Fibroblast of villous mesenchyme (primary cell): Measurements from ENCODE around the gene KRTAP5-5. TPM values are rescaled to one million over a fixed set of nuclear protein-coding genes. Genes with fewer than 3 reads are reported as not detected.

Experiments used
- DNase-seq: peaks from one replicate; pipeline ENCODE4 v3.0.0-alpha.2; 2010; ENCODE audit warnings: low read depth
- H3K4me3 ChIP-seq: 2 replicates; pipeline ENCODE4 v1.5.1; 2011; ENCODE audit warnings: low read depth, mild to moderate bottlenecking, low read length
- CTCF ChIP-seq: IDR thresholded peaks from 2 replicates; pipeline ENCODE4 v1.5.1; 2012; ENCODE audit warnings: low read depth, mild to moderate bottlenecking, low read length; ENCODE audit not compliant: insufficient read depth
- total RNA-seq: library from RNA; depleted of rRNA; stranded (reverse); fragments of >200 nt; gene quantifications from 2 replicates; pipeline ENCODE4 v1.2.3, GENCODE V29; 2012

Gene KRTAP5-5
- total RNA-seq, 1 donor: not detected

DNA sequence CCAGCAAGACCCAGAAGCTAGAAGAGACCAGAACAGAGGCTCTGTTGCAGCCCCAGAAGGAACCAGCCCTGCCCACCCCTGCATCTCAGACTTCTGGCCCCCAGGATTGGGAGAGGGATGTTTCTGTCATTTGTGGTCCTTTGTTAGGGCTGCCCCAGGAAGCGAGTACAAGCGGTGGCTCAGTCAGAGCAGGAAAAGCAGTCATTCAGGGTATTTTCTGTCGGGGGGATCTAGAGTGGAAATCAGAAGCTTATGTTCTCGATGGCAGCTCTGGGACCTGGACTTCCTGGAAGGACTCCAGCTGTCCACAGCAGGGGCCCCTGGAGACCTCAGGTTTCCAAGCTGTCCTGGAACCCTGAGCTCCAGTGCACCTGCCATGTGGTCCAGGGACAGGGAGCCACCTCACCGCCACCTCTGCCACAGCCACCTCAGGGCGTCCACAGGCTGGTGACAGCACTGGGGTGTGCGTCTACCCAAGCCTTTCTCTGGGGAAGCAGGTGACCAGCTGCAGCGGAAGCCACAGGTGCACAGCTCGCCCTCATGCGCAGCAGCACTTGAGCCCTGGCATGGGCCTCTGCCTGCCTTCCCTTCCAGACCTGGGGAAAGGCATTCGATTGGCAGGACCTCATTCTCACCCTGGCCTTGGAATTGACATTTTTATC lies 2.6 kb downstream of the KRTAP5-5 start:
- no peak for DNase-seq
- no peak overlapping the region for H3K4me3 ChIP-seq
- no peak for TF ChIP-seq CTCF

DNA sequence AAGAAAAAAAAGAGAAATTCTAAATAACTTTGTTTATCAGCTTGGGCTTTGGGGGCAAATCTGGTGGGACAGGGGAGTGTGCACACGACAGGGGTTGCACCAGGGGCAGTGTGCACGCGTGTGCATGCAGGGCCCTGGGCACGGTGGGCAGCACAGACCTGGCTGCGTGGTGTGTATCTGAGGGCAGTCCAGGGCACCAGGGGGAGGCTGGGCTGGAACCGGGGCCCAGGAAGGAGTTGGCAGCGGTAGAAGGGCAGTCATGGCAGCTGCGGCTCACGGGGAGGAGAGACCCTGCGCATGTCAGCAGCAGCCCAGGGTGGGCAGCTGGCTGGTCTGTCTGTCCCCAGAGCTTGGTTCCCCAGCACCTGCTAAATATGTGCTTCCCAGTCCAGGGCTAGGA lies 4.3 kb downstream of the KRTAP5-5 start:
- DNase-seq: no peak
- TF ChIP-seq CTCF: no peak
- no peak overlapping the region for H3K4me3 ChIP-seq

DNA sequence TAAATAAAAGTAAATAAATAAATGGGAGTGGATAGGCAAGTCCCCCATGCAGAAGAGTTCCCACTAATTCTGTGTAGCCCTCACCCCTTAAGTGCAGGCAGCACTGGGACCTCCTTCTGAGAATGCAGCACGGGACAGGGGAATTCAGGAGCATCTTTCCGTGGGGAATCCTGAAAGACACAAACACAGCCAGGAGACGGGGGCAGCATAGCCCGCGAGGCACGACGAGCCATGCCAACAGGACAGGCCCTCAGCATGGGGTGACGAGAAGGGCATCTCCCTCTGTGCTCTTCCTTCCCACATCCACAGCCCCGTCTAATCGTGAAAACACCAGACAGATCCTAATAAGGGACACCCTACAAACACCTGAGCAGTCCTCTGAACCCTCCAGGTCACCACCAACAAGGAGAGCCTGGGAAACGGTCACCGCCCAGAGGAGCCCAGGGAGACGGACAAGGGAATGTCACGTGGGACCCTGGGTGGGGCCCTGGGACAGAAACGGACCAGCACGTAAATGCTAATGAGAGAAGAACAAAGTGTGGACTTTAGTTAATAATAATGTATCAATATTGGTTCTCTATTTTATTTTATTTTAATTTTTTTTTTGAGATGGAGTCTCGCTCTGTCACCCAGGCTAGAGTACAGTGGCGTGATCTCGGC lies 6.8 kb downstream of the KRTAP5-5 start:
- no peak overlapping the region for H3K4me3 ChIP-seq
- DNase-seq: no peak
- TF ChIP-seq CTCF: no peak

DNA sequence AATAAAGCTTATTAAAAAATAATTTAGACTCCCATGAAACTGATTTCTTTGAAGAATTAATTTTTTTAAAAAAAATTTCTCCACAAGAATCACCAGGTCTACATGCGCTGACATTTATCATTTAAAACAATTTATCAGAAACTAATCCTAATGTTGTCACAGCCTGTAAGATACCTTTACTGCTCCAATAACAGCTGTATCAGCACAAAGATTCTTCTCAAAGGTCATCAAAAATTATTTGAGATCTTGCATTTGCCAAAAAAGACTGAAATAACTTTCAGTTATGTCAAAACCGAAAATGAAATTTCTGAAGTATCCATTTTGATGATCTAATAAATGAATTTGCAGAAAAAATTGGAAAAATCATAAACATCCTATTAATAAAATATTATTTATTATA lies 8.1 kb downstream of the KRTAP5-5 start:
- DNase-seq: no peak
- H3K4me3 ChIP-seq: no peak overlapping the region
- TF ChIP-seq CTCF: no peak

DNA sequence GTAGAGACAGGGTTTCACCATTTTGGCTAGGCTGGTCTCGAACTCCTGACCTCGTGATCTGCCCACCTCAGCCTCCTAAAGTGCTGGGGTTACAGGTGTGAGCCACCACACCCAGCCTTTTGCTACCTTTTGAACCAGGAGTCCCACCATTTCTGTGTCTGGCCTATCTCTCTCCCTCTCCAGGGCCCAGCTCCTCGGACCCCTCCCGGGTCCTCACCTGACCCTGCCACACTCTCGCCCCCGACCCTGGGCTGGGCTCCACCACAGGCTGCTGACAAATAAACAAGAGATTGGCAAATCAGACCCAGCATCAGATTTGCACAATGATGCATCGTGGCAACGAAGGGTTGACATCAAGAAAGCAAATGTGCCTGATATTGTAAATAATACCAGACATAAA lies 8.8 kb downstream of the KRTAP5-5 start:
- no peak for TF ChIP-seq CTCF
- no peak overlapping the region for H3K4me3 ChIP-seq
- no peak for DNase-seq

- DNase-seq: no peak
- TF ChIP-seq CTCF: no peak
- H3K4me3 ChIP-seq: no peak overlapping the region
These were observed 9.6 kb downstream of the KRTAP5-5 start for GRCh38 chr11:1639102-1639620.
